ENCODE data around the gene HSPA5. TPM values are rescaled to one million over a fixed set of nuclear protein-coding genes. Genes with fewer than 3 reads are reported as not detected.
"Not testable (repeated sequence)": the region's sequence is repeated elsewhere in the genome, so short reads cannot be mapped to it uniquely, and the experiment has no call there.

HSPA5 gene
- total RNA-seq, 1 experiment from 2014 or later: 438 TPM

DNA sequence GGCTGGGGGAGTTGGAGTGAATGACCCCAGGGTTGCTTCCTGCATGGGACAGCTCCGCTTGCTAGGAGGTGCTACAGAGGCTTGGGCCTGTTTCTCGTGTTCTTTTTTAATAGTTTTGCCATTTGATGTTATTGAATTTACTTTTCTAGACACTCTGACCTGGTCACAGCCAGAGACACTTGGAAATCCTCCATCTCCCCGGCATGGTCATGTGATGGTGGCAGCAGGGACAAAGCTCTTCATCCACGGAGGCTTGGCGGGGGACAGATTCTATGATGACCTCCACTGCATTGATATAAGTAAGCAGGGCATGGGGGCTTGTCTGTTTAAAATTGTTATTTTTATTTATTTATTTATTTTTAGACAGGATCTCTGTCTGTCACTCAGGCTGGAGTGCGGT, 13.4 kb downstream of the HSPA5 start:
- no peaks in the 10 kb centered on the region for H3K79me2 ChIP-seq (ENCODE audit: insufficient read depth, low read length)
- POLR2A ChIA-PET: interaction anchor here (2.0 to 2.2 kb wide), 2 partner anchors 14 kb away, joined by 8 to 10 read pairs; partner anchors contain the start of gene HSPA5
- H2AFZ ChIP-seq (ENCODE audit: low read depth, low read length, poor library complexity, severe bottlenecking): no peak overlapping the region
- no peak overlapping the region for H3K4me3 ChIP-seq (replicated peaks in 1 of 2; ENCODE audit: low read depth in 1 of 2, low read length in 2 of 2)
- H4K20me1 ChIP-seq (ENCODE audit: insufficient read depth): no peaks in the 10 kb centered on the region
- no peak overlapping the region for H3K9ac ChIP-seq (ENCODE audit: low read length)
- DNase-seq (ENCODE audit: low read depth, low spot score): no peak
- BruUV-seq (replicated peaks): no TSS peak
- RAD21 ChIA-PET (ENCODE audit: low non-redundant PET in 1 of 2, low total read pairs in 2 of 2, uncharacterized antibody in 2 of 2, unreplicated experiment in 2 of 2): no interaction called here
- H3K36me3 ChIP-seq (ENCODE audit: control insufficient read depth in 1 of 2, insufficient read depth in 2 of 2, low read length in 2 of 2): peaks cover 4 to 6% of the 10 kb centered on the region in 2 experiments; a peak in 2 of 4 replicates
- CTCF ChIA-PET: no interaction called here
- no peaks in the 10 kb centered on the region for H3K27me3 ChIP-seq (ENCODE audit: insufficient read depth, low read length)
- no peaks in the 10 kb centered on the region for H3K4me1 ChIP-seq (ENCODE audit: control insufficient read depth in 1 of 2, insufficient read depth in 2 of 2, low read length in 2 of 2)
- H3K9me3 ChIP-seq (ENCODE audit: control insufficient read depth in 1 of 2, insufficient read depth in 1 of 2, low read depth in 1 of 2, low read length in 2 of 2): no peaks in the 10 kb centered on the region
- no peak for TF ChIP-seq CBX3 (IDR thresholded peaks at IDR 0.05; ENCODE audit: low read depth)
- no peak for TF ChIP-seq YY1 (IDR thresholded peaks at IDR 0.05; ENCODE audit: extremely low read depth, insufficient replicate concordance, low read depth, low read length)
- TF ChIP-seq, protein P1, sequence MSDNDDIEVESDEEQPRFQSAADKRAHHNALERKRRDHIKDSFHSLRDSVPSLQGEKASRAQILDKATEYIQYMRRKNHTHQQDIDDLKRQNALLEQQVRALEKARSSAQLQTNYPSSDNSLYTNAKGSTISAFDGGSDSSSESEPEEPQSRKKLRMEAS (IDR thresholded peaks at IDR 0.05): no peak
- TF ChIP-seq CEBPB (IDR thresholded peaks at IDR 0.05; ENCODE audit: low read depth): no peak
- no peak for TF ChIP-seq POLR2A (IDR thresholded peaks at IDR 0.05; ENCODE audit: borderline replicate concordance, extremely low read depth, insufficient read depth, insufficient read length)
- TF ChIP-seq RAD21 (IDR thresholded peaks at IDR 0.05; ENCODE audit: low read depth): no peak
- TF ChIP-seq ELF1 (IDR thresholded peaks at IDR 0.05; ENCODE audit: borderline replicate concordance, low read depth): no peak
- no peak for TF ChIP-seq JUND (IDR thresholded peaks at IDR 0.05)
- TF ChIP-seq FOSL1 (IDR thresholded peaks at IDR 0.05; ENCODE audit: low read depth): no peak
- no peak for TF ChIP-seq POLR2AphosphoS5 (IDR thresholded peaks at IDR 0.05; ENCODE audit: low read depth, low read length)
- no peak for TF ChIP-seq ATF3 (IDR thresholded peaks at IDR 0.05)
- TF ChIP-seq SIN3A (IDR thresholded peaks at IDR 0.05; ENCODE audit: low read depth): no peak
- TF ChIP-seq EZH2phosphoT487 (IDR thresholded peaks at IDR 0.05; ENCODE audit: borderline replicate concordance): no peak
- no peak for TF ChIP-seq ZNF274 (IDR thresholded peaks at IDR 0.05; ENCODE audit: low read depth, low read length)
- no peak for TF ChIP-seq SRF (IDR thresholded peaks at IDR 0.05; ENCODE audit: low read depth)
- TF ChIP-seq, protein P2, sequence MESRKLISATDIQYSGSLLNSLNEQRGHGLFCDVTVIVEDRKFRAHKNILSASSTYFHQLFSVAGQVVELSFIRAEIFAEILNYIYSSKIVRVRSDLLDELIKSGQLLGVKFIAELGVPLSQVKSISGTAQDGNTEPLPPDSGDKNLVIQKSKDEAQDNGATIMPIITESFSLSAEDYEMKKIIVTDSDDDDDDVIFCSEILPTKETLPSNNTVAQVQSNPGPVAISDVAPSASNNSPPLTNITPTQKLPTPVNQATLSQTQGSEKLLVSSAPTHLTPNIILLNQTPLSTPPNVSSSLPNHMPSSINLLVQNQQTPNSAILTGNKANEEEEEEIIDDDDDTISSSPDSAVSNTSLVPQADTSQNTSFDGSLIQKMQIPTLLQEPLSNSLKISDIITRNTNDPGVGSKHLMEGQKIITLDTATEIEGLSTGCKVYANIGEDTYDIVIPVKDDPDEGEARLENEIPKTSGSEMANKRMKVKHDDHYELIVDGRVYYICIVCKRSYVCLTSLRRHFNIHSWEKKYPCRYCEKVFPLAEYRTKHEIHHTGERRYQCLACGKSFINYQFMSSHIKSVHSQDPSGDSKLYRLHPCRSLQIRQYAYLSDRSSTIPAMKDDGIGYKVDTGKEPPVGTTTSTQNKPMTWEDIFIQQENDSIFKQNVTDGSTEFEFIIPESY (IDR thresholded peaks at IDR 0.05; ENCODE audit: extremely low read depth, insufficient replicate concordance, low read length): no peak
- no peak for TF ChIP-seq EZH2 (IDR thresholded peaks at IDR 0.05)
- TF ChIP-seq ZFX (IDR thresholded peaks at IDR 0.05): no peak
- TF ChIP-seq EGR1 (IDR thresholded peaks at IDR 0.05; ENCODE audit: low read depth): no peak
- no peak for TF ChIP-seq CTCF (IDR thresholded peaks at IDR 0.05 in 2 of 3, conservative IDR thresholded peaks at IDR 0.05 in 1 of 3; ENCODE audit: borderline replicate concordance in 1 of 3, insufficient read depth in 1 of 3, low read depth in 2 of 3, low read length in 2 of 3)
- intact Hi-C loops (cut with micrococcal nuclease): no loop called here
- no peak overlapping the region for H3K4me2 ChIP-seq (ENCODE audit: low read length)
- H3K9me2 ChIP-seq (ENCODE audit: insufficient read depth): no peaks in the 10 kb centered on the region
- no peak for ATAC-seq
- no peak overlapping the region for H3K27ac ChIP-seq (ENCODE audit: low read depth, low read length)

DNA sequence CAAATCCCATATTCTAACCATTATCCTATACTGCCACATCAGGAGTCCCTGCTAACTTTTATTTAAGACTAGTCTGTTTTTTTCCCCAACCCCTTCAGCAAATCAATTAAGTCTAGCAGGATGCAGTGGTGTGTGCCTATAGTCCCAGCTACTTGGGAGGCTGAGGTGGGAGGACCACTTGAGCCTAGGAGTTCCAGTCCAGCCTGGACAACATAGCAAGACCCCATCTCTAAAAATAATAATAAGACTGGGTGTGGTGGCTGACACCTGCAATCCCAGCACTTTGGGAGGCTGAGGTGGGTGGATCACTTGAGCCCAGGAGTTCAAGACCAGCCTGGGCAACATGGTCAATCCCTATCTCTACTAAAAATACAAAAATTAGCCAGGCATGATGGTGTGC, 16.3 kb downstream of the HSPA5 start:
- H3K4me1 ChIP-seq (ENCODE audit: control insufficient read depth in 1 of 2, insufficient read depth in 2 of 2, low read length in 2 of 2); H3K4me3 ChIP-seq (replicated peaks in 1 of 2; ENCODE audit: low read depth in 1 of 2, low read length in 2 of 2); ATAC-seq; H3K9me3 ChIP-seq (ENCODE audit: control insufficient read depth in 1 of 2, insufficient read depth in 1 of 2, low read depth in 1 of 2, low read length in 2 of 2); RAD21 ChIA-PET (ENCODE audit: low non-redundant PET in 1 of 2, low total read pairs in 2 of 2, uncharacterized antibody in 2 of 2, unreplicated experiment in 2 of 2); H3K9ac ChIP-seq (ENCODE audit: low read length); intact Hi-C loops (cut with micrococcal nuclease); DNase-seq (ENCODE audit: low read depth, low spot score); BruUV-seq (replicated peaks); H4K20me1 ChIP-seq (ENCODE audit: insufficient read depth); H3K4me2 ChIP-seq (ENCODE audit: low read length); H2AFZ ChIP-seq (ENCODE audit: low read depth, low read length, poor library complexity, severe bottlenecking); H3K9me2 ChIP-seq (ENCODE audit: insufficient read depth); CTCF ChIA-PET; H3K27ac ChIP-seq (ENCODE audit: low read depth, low read length); H3K27me3 ChIP-seq (ENCODE audit: insufficient read depth, low read length); H3K79me2 ChIP-seq (ENCODE audit: insufficient read depth, low read length): not testable (repeated sequence)
- POLR2A ChIA-PET: interaction anchor here (1.4 kb wide), 1 partner anchor 17 kb away, joined by 4 read pairs; the partner anchor contains the start of gene HSPA5
- peaks cover 6 to 11% of the 10 kb centered on the region in 2 experiments; a peak in 2 of 4 replicates for H3K36me3 ChIP-seq (ENCODE audit: control insufficient read depth in 1 of 2, insufficient read depth in 2 of 2, low read length in 2 of 2)
